ENCODE data around the gene CGREF1.

GRCh38 chr2:27087823-27088410, 31.0 kb downstream of the CGREF1 start:
- TF ChIP-seq RAD21 (conservative IDR thresholded peaks at IDR 0.05) (no peak), POLR2AphosphoS5 (IDR thresholded peaks at IDR 0.05) (no peak), TAF1 (IDR thresholded peaks at IDR 0.05; ENCODE audit: low read depth) (no peak), REST (IDR thresholded peaks at IDR 0.05; ENCODE audit: borderline replicate concordance) (no peak)
- TF ChIP-seq, protein P1, sequence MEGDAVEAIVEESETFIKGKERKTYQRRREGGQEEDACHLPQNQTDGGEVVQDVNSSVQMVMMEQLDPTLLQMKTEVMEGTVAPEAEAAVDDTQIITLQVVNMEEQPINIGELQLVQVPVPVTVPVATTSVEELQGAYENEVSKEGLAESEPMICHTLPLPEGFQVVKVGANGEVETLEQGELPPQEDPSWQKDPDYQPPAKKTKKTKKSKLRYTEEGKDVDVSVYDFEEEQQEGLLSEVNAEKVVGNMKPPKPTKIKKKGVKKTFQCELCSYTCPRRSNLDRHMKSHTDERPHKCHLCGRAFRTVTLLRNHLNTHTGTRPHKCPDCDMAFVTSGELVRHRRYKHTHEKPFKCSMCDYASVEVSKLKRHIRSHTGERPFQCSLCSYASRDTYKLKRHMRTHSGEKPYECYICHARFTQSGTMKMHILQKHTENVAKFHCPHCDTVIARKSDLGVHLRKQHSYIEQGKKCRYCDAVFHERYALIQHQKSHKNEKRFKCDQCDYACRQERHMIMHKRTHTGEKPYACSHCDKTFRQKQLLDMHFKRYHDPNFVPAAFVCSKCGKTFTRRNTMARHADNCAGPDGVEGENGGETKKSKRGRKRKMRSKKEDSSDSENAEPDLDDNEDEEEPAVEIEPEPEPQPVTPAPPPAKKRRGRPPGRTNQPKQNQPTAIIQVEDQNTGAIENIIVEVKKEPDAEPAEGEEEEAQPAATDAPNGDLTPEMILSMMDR (IDR thresholded peaks at IDR 0.05; ENCODE audit: poor library complexity, severe bottlenecking), result no peak
